A673 (cell line): ENCODE measurements around the gene UBXN11. TPM values are rescaled to one million over a fixed set of nuclear protein-coding genes. Genes with fewer than 3 reads are reported as not detected.

ENCODE experiments used
- BruUV-seq: library from RNA; stranded (reverse); fragments of 400-500 nt; replicated peaks from 2 replicates; lab custom pipeline; 2021; lab: Mats Ljungman, UMichigan
- CTCF ChIA-PET: fragments of 300-600 bp; sonication (Branson Sonifier 250); formaldehyde crosslinking; loops from one replicate; lab custom pipeline; 2022; ENCODE audit warnings: antibody characterized with exemption; lab: Charles Lee
- POLR2A ChIA-PET: fragments of 300-600 bp; sonication (Branson Sonifier 250); formaldehyde crosslinking; loops from one replicate; lab custom pipeline; 2022; ENCODE audit warnings: antibody characterized with exemption; ENCODE audit not compliant: low non-redundant PET; lab: Charles Lee
- DNase-seq: peaks from one replicate; pipeline ENCODE4 v3.0.0-alpha.2; 2015; ENCODE audit warnings: low spot score
- H3K27ac ChIP-seq: fragments of 200-600 bp; sonication (generic); 2 replicates; pipeline ENCODE4 v1.5.1; 2016; ENCODE audit warnings: mixed run types, low read depth, mild to moderate bottlenecking, mixed read lengths, antibody characterized with exemption, low read length; ENCODE audit not compliant: poor library complexity, severe bottlenecking
- H3K27me3 ChIP-seq: fragments of 200-600 bp; sonication (generic); replicated peaks from 2 replicates; pipeline ENCODE4 v1.6.1; 2017; ENCODE audit warnings: mixed run types, low read depth, mild to moderate bottlenecking, mixed read lengths, antibody characterized with exemption, low read length; ENCODE audit not compliant: insufficient read depth, poor library complexity
- H3K36me3 ChIP-seq: fragments of 200-600 bp; sonication (generic); 2 replicates; pipeline ENCODE4 v1.6.1; 2016; ENCODE audit warnings: mixed run types, mild to moderate bottlenecking, mixed read lengths, antibody characterized with exemption, low read length; ENCODE audit not compliant: insufficient read depth, poor library complexity, severe bottlenecking
- H3K4me1 ChIP-seq: fragments of 200-600 bp; sonication (generic); 2 replicates; pipeline ENCODE4 v1.6.1; 2017; ENCODE audit warnings: mixed run types, mild to moderate bottlenecking, mixed read lengths, antibody characterized with exemption, low read length; ENCODE audit not compliant: insufficient read depth, poor library complexity, severe bottlenecking
- H3K4me3 ChIP-seq: fragments of 200-600 bp; sonication (generic); 2 replicates; pipeline ENCODE4 v1.5.1; 2016; ENCODE audit warnings: low read depth, mixed run types, mild to moderate bottlenecking, mixed read lengths, low read length; ENCODE audit not compliant: poor library complexity, severe bottlenecking
- H3K9me3 ChIP-seq: fragments of 200-600 bp; sonication (generic); 2 replicates; pipeline ENCODE4 v1.6.1; 2016; ENCODE audit warnings: mixed run types, low read depth, mild to moderate bottlenecking, mixed read lengths, antibody characterized with exemption, low read length; ENCODE audit not compliant: poor library complexity, severe bottlenecking
- EZH2 ChIP-seq: fragments of 200-600 bp; sonication (generic); IDR thresholded peaks from 2 replicates; pipeline ENCODE4 v1.6.1; 2017; ENCODE audit warnings: borderline replicate concordance, low read depth, mild to moderate bottlenecking, mixed read lengths, antibody characterized with exemption, low read length; ENCODE audit not compliant: poor library complexity, severe bottlenecking
- intact Hi-C: fragments of 100-400 bp; cut with micrococcal nuclease; formaldehyde crosslinking; loops from one replicate; pipeline ENCODE4 v1.10.0; 2022; ENCODE audit not compliant: unreplicated experiment
- total RNA-seq: library from RNA; stranded (reverse); gene quantifications from 2 replicates; pipeline ENCODE4 v1.2.3, GENCODE V29; 2021
- TF ChIP-seq, protein P1 (sequence below): fragments of 300-800, 200-600 bp; sonication (generic); conservative IDR thresholded peaks from 2 replicates; pipeline ENCODE4 v1.5.1; 2017; ENCODE audit warnings: low read depth, mild to moderate bottlenecking, antibody characterized with exemption, low read length, moderate library complexity, mixed read lengths

The UBXN11 gene
- total RNA-seq, 1 experiment from 2014 or later: 22.1 TPM

DNA sequence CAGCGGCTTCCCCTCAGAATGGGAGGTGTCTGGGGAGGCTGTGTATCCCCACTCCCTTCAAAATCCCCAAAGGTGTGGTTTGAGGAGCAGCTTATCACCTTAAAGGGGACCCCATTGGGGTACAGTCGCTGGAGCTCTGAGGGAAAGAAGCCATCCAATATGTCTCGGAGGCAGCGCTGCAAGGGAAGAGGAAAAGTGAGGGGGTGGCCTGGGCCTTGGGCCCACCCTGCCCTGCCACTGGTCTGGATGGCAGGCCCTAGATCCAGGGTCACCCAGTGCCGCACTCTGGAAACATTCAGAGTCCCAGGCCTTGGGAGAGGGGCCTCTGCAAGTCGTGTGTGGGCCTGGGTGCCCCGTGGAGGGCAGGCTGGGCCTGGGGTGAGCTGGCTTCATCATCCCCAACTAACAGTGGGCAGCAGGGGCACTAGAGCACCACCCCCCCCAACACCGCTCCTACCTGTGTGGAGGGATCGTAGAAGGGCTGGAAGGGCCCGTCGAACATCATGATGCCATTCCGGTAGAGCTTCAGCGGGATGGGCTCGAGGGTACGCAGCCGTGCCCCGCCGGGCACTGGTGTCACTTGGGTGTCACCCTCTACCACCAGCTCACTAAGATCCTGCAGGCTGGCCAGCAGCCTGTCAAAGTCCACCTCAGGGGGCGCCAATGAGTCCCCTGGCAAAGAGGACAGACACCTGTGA lies 20.9 kb downstream of the UBXN11 start:
- POLR2A ChIA-PET: no interaction called here
- peak; percentile 41 for DNase-seq
- no peak overlapping the region for H3K4me3 ChIP-seq
- no TSS peak for BruUV-seq
- no peaks in the 10 kb centered on the region for H3K36me3 ChIP-seq
- no peaks in the 10 kb centered on the region for H3K9me3 ChIP-seq
- intact Hi-C loops: loop anchor here (1.0 to 5.0 kb wide), 2 partner anchors 36 to 132 kb away; no protein-coding TSS in a partner anchor
- CTCF ChIA-PET: interaction anchor here (1.0 to 1.9 kb wide), 4 partner anchors 9 to 132 kb away, joined by 3 to 10 read pairs (median 6); no protein-coding TSS in a partner anchor
- peaks cover 29% of the 10 kb centered on the region for H3K4me1 ChIP-seq
- H3K27me3 ChIP-seq: no peaks in the 10 kb centered on the region
- no peak overlapping the region for H3K27ac ChIP-seq
- TF ChIP-seq EZH2: no peak
- TF ChIP-seq, protein P1, sequence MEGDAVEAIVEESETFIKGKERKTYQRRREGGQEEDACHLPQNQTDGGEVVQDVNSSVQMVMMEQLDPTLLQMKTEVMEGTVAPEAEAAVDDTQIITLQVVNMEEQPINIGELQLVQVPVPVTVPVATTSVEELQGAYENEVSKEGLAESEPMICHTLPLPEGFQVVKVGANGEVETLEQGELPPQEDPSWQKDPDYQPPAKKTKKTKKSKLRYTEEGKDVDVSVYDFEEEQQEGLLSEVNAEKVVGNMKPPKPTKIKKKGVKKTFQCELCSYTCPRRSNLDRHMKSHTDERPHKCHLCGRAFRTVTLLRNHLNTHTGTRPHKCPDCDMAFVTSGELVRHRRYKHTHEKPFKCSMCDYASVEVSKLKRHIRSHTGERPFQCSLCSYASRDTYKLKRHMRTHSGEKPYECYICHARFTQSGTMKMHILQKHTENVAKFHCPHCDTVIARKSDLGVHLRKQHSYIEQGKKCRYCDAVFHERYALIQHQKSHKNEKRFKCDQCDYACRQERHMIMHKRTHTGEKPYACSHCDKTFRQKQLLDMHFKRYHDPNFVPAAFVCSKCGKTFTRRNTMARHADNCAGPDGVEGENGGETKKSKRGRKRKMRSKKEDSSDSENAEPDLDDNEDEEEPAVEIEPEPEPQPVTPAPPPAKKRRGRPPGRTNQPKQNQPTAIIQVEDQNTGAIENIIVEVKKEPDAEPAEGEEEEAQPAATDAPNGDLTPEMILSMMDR: peak; percentile 58

DNA sequence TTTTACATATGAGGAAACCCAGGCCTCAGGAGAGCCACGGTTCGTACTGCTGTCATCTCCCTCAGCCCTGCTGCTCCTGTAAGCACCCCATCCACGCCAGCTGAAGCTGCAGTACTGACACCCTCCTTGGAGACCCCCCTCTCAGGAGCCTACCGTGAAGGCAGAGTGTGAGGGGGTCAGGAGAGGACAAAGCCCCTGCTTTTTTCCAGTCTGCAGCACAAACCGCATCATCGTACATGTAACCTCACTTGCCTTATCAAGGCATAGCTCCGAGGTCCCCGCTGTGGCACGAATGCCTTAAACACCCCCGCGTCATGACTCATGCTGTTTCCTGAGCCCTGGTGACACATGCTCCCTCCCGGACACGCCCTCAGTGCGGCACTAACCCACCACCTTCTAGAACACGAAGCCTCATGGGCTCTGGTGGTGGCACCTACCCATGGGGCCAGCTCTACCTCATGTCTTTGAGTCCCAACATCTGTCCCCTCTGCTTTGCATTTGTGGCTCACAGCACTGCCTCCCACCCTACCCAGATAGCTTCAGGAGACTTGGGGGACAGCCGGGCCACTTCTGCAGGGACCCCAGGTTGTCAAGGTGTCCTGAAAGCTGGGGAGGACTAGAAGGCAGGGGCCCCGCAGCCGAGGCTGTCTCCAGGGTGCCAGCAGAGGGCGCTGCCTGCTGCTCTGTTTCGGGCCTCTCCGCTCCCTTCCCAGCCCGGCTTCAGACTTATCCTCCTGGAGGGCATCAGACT lies 21.7 kb downstream of the UBXN11 start:
- no peak for TF ChIP-seq EZH2
- TF ChIP-seq, protein P1: peak; percentile 93
- Histone ChIP-seq H3K4me3 (no peak overlapping the region), H3K27ac (peak overlapping the region; percentile 36), H3K4me1 (peaks cover 29% of the 10 kb centered on the region), H3K36me3 (no peaks in the 10 kb centered on the region), H3K27me3 (no peaks in the 10 kb centered on the region), H3K9me3 (no peaks in the 10 kb centered on the region)
- peak; percentile 93 for DNase-seq
- BruUV-seq: no TSS peak
- ChIA-PET POLR2A (no interaction called here), CTCF (interaction anchor here (0.5 to 1.9 kb wide), 5 partner anchors 9 to 132 kb away, joined by 3 to 10 read pairs (median 6); no protein-coding TSS in a partner anchor)
- intact Hi-C loops: loop anchor here (1.0 to 5.0 kb wide), 2 partner anchors 37 to 133 kb away; no protein-coding TSS in a partner anchor

DNA sequence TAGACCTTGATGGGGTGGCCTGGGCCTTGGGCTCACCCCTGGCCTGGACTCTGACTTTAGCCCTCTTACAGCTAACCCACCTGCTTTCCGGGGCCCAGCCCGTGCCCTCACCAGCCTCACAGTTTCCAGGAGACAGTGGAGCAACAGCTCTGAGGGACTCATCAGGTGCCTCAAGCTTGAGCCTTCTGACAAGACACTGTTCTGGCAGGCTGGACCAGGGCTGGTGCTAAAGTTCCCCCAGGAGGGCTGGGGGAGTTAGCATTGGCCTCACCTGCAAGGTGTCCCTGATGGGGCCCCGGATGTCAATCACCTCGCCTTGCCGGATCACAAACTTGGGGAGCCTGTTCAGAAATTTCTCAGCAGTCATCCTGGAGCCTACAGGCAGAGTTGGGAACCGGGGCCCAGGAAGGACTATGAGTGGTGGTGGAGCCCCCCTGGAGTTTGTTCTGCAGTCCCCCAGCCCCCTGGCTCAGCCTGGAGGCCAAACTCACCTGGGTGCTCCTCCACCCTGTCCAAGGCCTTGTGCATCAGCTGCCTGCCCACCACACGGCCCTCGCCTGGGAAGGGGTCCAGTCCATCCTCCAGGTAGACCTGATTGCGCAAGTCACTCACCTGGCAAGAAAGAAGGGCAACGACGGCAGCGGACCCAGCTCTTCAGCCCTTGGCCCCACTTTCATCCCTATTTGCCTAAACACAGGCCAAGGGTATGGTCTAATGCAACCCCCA lies 22.4 kb downstream of the UBXN11 start:
- Histone ChIP-seq H3K4me1 (peaks cover 34% of the 10 kb centered on the region), H3K4me3 (no peak overlapping the region), H3K36me3 (no peaks in the 10 kb centered on the region), H3K9me3 (no peaks in the 10 kb centered on the region), H3K27ac (peak overlapping the region; percentile 36), H3K27me3 (no peaks in the 10 kb centered on the region)
- BruUV-seq: TSS peak; percentile 13
- ChIA-PET CTCF (interaction anchor here (0.5 to 1.9 kb wide), 5 partner anchors 8 to 133 kb away, joined by 3 to 10 read pairs (median 6); no protein-coding TSS in a partner anchor), POLR2A (no interaction called here)
- intact Hi-C loops: no loop called here
- no peak for TF ChIP-seq EZH2
- TF ChIP-seq, protein P1: no peak
- no peak for DNase-seq
